GM18526 (cell line): Measurements from ENCODE around the gene ZNF292.

Experiments
- POLR2A ChIP-seq: IDR thresholded peaks from 3 replicates; pipeline ENCODE4 v1.6.1; 2011; ENCODE audit not compliant: insufficient read length; ENCODE audit errors: extremely low read depth

ZNF292 gene

DNA sequence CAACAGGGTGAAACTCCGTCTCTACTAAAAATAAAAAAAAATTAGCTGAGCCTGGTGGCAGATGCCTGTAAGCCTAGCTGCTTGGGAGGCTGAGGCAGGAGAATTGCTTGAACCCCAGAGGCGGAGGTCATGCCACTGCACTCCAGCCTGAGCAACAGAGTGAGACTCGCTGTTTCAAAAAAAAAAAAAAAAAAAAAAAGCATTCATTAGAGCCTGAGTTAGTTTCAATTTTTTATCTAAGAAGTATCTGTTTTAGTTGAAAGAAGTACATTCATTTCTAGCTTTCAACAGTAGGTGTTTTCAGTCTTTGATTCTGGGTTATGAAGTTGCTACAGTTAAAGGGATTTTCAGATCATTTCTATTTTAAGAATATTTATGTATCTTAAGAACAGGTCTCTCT lies 42.2 kb downstream of the ZNF292 start:
- no peak for TF ChIP-seq POLR2A

DNA sequence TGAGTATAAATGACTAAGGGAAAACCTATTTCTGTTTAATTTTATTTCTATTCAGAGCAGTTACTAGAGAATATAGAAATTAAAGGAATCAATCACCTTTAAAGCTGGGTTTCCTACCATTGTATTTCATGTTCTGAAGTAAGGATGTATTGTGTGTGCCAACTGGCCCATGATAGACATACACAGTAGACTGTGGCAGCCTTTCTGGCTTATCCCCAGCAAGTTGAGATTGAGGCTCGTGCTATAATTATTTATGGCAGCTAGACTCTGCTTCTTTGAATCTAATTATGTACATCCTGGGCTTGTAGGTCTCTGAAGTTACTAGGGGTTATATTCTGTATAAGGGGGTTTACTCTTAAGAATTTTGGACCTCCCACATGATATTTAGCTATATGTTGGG lies 44.4 kb downstream of the ZNF292 start:
- no peak for TF ChIP-seq POLR2A

DNA sequence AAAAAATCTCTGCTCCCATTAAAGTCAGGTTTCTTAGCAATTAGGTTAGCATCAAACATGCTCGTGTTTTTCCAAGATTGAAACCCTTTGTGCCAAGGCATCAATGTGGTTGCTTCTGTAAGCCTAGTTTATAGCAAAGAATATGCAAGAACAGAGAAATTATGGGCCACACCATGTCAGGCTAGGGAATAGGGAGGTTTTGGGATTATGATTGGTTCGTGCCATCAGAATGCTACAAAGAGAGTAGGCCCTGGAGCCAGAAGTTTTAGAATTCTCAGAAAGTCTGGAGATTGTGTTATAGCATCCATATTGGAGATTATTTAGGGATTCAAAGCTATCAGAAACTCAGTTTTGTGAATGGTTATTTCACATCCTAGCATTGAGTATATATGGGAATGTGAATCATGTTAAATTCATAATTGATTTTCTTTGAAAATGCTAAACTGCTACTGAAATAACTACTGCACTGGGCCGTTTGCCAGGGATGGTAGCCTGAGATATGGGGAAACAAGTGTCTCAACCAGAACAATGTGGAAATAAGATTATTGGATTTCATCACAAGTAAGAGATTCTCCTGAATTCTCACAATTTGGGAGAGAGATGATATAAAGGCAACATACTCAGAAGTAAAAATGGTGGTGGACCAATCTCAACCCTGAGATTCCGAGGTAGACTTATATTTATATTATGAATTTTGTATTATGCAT lies 45.3 kb downstream of the ZNF292 start:
- TF ChIP-seq POLR2A, result no peak

DNA sequence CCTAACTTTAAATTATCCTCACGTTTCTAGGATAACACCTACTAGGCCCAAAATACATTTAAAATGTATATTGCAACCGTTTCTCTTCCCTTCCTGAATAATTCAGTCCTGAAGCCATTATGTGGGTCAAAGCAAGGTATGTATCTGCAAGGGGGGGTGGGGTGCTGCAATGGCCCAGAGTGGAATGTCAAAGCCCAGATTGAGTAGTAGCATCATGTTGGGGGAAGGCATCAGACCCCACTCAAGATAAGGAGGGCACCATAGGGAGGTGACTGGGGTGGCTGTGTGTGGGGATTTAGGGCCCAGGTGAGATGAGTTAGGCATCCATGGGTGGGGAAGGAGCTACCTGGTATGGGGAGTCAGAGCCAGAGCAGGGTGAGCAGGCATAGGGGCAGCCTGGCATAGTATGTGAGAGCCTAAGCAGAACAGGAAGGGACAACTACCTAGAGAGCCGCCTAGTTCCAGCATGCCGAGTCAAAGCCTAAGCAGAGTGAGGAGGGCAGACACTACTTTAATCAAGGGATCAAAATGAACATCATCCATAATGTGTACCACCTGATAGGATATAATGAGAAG lies 48.2 kb downstream of the ZNF292 start:
- no peak for TF ChIP-seq POLR2A

DNA sequence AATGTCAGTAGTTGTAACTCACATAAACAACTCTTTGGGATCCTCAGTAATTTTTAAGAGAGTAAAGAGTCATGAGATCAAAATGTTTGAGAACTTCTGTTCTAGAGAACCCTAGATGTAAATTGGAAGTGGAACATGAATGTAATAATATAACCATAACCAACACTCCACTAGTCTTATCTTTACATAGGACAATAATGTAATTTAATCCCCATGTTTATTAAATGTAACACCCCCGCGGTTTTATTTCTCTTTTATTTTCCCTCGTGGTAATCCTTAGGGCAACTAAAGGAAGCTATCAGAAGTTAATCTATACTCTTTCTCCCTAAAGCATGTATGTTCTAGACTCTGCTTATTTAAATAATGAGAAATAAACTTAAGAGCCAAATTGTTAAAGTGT lies 54.4 kb downstream of the ZNF292 start:
- no peak for TF ChIP-seq POLR2A

DNA sequence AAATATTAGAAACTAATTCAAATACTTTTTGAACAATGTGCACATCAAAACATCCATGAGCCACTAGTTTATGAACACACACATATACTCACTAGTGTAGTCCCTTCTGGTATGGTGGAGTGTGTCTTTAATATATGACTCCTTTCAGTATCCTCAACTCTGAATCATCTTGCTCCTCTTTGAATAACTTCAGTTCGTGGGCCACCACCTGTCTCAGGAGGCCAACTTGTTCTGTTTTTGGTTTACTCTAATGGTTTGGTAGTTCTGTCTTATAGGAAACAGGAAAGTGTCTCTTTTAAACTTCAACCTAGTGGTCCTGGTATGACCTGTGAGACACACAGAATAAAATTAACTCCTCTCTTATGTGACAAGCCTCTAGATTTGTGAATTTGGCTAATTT lies 55.6 kb downstream of the ZNF292 start:
- TF ChIP-seq POLR2A, result no peak

DNA sequence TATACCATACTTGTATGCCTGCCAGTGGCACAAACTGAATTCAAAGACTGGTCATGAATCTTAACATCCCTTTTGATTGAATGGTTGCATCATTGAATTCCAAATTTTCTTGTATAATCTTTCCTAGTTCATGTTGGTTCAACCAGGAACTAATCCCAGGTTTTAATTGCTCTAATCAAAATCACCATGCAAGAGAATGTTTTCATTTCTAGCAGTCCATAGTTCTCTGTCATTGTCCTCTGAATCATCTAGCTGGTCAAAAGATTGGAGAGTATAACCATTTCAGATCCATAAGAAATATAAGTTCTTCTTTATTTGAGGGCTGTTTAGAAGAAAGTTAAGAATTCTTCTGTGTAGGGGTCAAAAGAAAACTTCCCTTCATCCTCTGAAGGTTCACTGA lies 57.2 kb downstream of the ZNF292 start:
- TF ChIP-seq POLR2A, result no peak

DNA sequence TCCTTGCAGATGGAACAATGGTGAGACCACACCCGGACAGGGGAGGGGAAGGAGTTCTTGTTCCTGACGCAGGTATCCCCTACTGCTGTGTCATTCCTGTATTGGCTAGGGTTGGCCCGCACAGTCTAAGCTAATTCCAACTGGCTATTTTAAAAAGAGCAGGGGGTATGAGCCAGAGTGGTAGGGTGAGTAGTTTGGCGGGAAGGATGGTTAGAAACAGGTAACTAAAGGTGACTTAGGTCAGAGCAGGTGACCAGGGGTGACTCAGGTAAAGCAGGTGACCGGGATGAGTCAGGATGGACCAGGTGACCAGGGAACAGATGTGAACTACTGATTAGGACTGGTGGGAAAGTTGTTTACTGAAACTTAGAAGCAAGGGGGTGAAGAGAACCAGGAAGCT lies 58.0 kb downstream of the ZNF292 start:
- TF ChIP-seq POLR2A, result no peak

DNA sequence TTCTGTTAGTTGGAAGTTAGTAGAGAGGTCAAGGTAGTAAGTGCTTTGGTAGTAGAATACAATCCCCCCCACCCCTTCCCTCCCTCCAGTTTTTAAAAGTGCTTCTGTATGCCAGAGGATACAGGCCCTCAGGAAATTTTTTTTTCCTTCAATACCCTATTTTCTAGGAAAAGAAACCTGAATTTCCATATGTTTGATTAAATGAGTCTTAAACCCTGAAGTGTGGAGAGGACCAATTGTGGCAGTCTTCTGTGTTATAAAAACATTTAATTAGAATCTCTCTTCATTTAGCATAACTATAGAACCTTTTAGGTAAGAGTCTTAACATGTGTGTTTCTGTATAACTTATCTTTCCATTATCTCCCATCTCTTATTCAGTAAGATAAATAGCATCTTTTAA lies 59.5 kb downstream of the ZNF292 start:
- no peak for TF ChIP-seq POLR2A

DNA sequence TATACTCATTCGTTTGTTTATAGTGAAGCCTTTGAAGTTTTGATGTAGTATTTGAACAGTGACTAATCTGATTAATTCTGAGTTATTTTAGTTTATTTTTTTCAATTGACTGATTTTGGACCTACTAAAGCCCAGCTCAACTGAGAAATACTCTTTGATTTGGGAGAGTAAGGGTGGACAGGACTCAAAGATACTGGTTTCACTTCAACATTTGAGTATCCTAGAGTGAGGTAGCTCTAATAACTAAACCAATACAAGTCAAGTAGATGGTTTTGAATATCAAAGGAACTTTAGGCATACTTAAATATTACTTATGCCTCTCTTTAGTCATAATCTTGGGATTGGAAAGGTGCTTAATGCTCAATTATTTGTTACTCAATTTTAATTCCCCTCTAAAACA lies 65.6 kb downstream of the ZNF292 start:
- TF ChIP-seq POLR2A, result no peak

DNA sequence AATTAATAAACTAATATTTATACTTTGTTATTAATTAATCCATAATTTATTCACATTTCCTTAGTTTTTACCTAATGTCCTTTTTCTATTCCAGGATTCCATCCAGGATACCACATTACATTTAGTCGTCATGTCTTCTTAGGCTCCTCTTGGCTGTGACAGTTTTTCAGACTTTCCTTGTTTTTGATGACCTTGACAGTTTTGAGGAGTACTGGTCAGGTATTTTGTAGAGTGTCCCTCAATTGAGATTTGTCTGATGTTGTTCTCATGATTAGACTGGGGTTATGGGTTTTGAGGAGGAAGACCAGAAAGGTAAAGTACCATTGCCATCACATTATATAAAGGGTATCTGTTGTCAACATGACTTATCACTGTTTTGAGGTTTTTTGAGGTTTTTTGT lies 67.3 kb downstream of the ZNF292 start:
- TF ChIP-seq POLR2A, result no peak

DNA sequence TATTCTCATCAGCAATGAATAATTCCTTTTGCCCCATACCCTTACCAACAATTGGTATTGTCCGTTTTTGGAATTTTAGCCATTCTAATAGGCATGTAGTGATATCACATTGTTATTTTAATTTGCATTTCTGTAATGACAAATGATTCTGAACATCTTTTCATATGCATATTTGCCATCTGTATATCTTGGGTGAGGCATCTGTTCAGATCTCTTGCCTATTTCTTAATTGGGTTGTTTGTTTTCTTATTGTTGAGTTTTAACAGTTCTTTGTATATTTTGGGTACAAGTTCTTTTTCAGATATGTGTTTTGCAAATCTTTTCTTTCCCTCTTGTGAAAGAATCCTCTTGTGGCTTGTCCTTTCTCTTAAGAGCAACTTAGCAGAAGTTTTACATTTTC lies 69.6 kb downstream of the ZNF292 start:
- no peak for TF ChIP-seq POLR2A

DNA sequence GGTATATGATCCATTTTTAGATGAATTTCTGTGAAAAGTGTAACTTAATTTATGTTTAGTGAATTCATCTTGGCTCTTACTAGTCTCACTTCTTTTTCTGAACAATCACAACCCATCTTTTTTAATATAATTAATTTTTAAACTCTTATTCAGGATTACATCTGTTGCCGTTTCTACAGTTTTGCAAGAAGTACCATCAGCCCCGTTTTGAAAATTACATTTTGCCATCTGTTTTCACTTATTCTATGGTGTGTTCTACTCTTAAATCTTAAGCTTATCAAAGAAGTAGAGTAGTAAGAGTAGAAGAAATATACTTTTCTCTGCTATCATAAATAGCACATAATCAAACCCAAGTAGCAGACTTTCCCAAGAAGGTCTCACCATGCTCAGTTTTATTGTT lies 70.1 kb downstream of the ZNF292 start:
- TF ChIP-seq POLR2A, result no peak

DNA sequence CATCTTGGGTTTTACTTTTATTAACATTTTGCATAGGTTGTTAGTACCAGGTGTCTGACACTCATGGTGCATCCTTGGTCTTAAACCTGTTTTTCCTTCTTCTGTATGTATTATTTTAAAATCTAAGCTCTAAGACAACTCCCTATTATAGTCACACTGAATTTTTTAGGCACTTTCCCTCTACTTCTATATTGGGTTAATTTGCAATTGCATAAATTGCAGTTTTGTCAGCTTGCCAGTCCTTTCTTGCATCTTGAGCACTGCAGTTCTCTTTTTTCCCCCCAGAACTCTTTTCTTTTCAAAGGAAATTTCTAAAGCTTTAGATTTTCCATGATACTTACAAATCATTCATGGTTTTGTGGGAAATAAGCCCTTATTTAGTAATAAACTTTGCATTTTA lies 70.6 kb downstream of the ZNF292 start:
- TF ChIP-seq POLR2A, result no peak

DNA sequence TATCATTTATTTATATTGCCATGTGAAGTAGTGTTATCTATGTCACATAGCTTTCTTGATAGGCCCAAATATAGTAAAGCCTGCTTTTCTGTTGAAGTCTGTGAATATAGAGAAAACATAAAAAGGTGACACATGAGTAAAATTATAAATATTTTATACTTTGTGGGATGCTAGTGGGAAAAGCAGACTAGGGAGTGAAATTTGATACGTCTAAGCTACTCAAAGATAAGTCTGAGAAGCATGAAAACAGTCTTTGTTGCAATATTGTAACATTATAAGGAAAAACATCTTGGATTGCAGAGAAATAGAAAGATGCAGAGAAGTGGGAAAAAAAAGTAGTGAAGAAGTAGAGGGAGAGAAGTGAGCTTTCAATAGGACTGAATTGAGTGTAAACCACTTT lies 75.4 kb downstream of the ZNF292 start:
- TF ChIP-seq POLR2A, result no peak

DNA sequence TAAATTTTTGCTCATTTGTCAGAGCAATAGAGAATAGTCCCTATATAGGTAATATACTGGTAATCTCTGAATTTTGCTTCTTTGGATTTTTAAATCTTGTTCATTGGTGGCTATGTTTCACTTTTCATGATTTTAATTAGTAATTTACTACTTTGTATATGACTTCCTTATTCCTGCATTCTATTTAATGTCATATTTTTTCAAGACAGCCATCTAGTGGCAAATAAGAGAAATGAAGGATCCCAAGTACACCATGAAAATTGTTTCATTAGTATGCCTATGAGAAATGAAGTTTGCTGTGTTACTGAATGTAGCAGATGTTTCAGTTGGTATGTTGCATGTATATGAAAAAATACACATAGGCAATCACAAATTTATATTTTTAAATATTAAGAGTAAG lies 82.4 kb downstream of the ZNF292 start:
- TF ChIP-seq POLR2A, result no peak

DNA sequence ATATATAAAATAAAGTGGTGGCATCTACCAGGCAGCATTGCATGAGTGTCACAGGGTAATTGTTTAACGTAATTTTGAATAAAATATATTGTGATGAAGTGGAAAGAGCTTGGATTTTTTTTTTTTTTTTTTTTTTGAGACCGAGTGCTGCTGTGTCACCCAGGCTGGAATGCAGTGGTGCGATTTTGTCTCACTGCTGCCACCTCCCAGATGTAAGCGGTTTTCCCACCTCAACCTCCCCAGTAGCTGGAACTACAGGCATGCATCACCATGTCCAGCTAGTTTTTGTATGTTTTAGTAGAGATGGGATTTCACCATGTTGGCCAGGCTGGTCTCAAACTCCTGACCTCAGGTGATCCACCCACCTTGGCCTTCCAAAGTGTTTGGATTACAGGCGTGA lies 85.9 kb downstream of the ZNF292 start:
- no peak for TF ChIP-seq POLR2A

DNA sequence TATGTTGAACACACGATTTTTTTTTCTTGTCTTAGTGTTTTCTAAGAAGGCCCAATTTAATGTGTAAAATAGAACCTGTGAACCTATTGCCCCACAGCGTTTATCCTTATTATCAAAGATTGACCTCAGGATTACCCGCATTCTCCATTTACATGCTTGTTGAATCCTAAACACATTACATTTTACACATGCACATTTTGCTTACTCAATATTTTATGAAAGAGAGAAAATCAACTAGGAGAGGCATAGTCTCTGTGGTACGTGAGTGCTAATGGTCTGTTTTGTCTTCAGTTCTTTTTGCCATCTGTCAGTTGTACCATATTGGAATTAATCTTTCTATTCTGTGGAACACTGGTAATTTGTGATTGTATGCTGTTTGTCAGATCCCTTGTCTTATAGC lies 86.9 kb downstream of the ZNF292 start:
- no peak for TF ChIP-seq POLR2A

DNA sequence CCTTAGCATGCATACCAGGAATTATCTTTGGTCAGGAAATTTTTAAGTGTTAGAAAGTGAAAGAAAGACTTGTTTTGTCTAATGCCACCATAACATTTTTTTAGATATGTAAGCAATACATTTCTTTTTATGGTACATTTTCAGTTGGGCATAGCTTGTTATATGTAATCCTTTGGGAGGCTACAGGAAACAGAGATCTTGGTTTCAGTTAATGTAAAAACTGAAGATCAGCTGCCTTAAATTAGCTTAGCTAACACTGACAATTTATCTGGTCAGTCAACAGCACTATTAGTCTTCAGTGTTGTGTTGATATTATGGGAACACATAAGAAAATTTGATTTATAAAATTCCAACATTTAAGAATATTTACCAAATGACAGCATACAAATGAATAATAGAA lies 88.4 kb downstream of the ZNF292 start:
- TF ChIP-seq POLR2A, result no peak
